ENCODE measurements around the gene GNAO1. TPM values are rescaled to one million over a fixed set of nuclear protein-coding genes. Genes with fewer than 3 reads are reported as not detected.

Gene GNAO1
- total and polyA plus RNA-seq, 9 of the 15 experiments (the other 6 are each of a cell fraction or from before 2014, with no cell fraction given): 0.07 to 0.42 (median 0.08) TPM; not detected in 5

GRCh38 chr16:56314244-56314850 is 123.1 kb downstream of the GNAO1 start (continued):
- TF ChIP-seq, protein P1, sequence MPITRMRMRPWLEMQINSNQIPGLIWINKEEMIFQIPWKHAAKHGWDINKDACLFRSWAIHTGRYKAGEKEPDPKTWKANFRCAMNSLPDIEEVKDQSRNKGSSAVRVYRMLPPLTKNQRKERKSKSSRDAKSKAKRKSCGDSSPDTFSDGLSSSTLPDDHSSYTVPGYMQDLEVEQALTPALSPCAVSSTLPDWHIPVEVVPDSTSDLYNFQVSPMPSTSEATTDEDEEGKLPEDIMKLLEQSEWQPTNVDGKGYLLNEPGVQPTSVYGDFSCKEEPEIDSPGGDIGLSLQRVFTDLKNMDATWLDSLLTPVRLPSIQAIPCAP (CRISPR knock-in tag; IDR thresholded peaks at IDR 0.05; ENCODE audit: borderline replicate concordance): no peak
- TF ChIP-seq, protein P2, sequence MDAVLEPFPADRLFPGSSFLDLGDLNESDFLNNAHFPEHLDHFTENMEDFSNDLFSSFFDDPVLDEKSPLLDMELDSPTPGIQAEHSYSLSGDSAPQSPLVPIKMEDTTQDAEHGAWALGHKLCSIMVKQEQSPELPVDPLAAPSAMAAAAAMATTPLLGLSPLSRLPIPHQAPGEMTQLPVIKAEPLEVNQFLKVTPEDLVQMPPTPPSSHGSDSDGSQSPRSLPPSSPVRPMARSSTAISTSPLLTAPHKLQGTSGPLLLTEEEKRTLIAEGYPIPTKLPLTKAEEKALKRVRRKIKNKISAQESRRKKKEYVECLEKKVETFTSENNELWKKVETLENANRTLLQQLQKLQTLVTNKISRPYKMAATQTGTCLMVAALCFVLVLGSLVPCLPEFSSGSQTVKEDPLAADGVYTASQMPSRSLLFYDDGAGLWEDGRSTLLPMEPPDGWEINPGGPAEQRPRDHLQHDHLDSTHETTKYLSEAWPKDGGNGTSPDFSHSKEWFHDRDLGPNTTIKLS (IDR thresholded peaks at IDR 0.05; ENCODE audit: borderline replicate concordance, low read depth): no peak
- TF ChIP-seq ETS1 (conservative IDR thresholded peaks at IDR 0.05; ENCODE audit: control insufficient read depth, low read depth, low read length) (no peak), SMAD4 (CRISPR knock-in tag; conservative IDR thresholded peaks at IDR 0.05) (peak; percentile 71), ZNF282 (CRISPR knock-in tag; IDR thresholded peaks at IDR 0.05) (no peak), ZNF766 (CRISPR knock-in tag; conservative IDR thresholded peaks at IDR 0.05) (peak; percentile 62; the same call in 1 of the 2 replicates)
- TF ChIP-seq, protein P3, sequence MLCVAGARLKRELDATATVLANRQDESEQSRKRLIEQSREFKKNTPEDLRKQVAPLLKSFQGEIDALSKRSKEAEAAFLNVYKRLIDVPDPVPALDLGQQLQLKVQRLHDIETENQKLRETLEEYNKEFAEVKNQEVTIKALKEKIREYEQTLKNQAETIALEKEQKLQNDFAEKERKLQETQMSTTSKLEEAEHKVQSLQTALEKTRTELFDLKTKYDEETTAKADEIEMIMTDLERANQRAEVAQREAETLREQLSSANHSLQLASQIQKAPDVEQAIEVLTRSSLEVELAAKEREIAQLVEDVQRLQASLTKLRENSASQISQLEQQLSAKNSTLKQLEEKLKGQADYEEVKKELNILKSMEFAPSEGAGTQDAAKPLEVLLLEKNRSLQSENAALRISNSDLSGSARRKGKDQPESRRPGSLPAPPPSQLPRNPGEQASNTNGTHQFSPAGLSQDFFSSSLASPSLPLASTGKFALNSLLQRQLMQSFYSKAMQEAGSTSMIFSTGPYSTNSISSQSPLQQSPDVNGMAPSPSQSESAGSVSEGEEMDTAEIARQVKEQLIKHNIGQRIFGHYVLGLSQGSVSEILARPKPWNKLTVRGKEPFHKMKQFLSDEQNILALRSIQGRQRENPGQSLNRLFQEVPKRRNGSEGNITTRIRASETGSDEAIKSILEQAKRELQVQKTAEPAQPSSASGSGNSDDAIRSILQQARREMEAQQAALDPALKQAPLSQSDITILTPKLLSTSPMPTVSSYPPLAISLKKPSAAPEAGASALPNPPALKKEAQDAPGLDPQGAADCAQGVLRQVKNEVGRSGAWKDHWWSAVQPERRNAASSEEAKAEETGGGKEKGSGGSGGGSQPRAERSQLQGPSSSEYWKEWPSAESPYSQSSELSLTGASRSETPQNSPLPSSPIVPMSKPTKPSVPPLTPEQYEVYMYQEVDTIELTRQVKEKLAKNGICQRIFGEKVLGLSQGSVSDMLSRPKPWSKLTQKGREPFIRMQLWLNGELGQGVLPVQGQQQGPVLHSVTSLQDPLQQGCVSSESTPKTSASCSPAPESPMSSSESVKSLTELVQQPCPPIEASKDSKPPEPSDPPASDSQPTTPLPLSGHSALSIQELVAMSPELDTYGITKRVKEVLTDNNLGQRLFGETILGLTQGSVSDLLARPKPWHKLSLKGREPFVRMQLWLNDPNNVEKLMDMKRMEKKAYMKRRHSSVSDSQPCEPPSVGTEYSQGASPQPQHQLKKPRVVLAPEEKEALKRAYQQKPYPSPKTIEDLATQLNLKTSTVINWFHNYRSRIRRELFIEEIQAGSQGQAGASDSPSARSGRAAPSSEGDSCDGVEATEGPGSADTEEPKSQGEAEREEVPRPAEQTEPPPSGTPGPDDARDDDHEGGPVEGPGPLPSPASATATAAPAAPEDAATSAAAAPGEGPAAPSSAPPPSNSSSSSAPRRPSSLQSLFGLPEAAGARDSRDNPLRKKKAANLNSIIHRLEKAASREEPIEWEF (CRISPR knock-in tag; IDR thresholded peaks at IDR 0.05): no peak
